ENCODE data around the gene HRAS. TPM values are rescaled to one million over a fixed set of nuclear protein-coding genes. Genes with fewer than 3 reads are reported as not detected.

The HRAS gene
- total and polyA plus RNA-seq, 2 of the 13 experiments (the other 11 are each of a cell fraction or from before 2014, with no cell fraction given), result 32.9 to 50.0 TPM

- no peaks in the 10 kb centered on the region for H3K9me3 ChIP-seq (ENCODE audit: low read length)
- intact Hi-C loops (cut with micrococcal nuclease; ENCODE audit: unreplicated experiment) (no loop called here), in situ Hi-C loops (cut with HindIII; ENCODE audit: extremely low pct_ligation_motif_present, low pct_unique_long_range_greater_than_20kb) (no loop called here)
- H3K79me2 ChIP-seq (ENCODE audit: insufficient read depth, low read length), result peaks cover 6% of the 10 kb centered on the region
- H3K27ac ChIP-seq (ENCODE audit: extremely low read length, insufficient read depth, low read length), result no peak overlapping the region
- FAIRE-seq (no peak), ATAC-seq (no peak), DNase-seq (ENCODE audit: low spot score) (no peak)
- no peaks in the 10 kb centered on the region for H3K4me1 ChIP-seq (ENCODE audit: insufficient read depth, low read length)
- WGBS (ENCODE audit: low lambda C conversion rate), result 99% methylated on average over 14 of the region's 39 CpGs
- no peaks in the 10 kb centered on the region for H3K27me3 ChIP-seq (ENCODE audit: control insufficient read depth in 1 of 2, insufficient read depth in 2 of 2, low read length in 2 of 2)
- H3K9ac ChIP-seq (ENCODE audit: insufficient read depth, low read depth, low read length), result no peak overlapping the region
- peaks cover 42 to 62% of the 10 kb centered on the region in 2 experiments for H3K36me3 ChIP-seq (replicated peaks in 1 of 2; ENCODE audit: control insufficient read depth in 1 of 2, insufficient read depth in 2 of 2, low read length in 2 of 2)
- H4K20me1 ChIP-seq (ENCODE audit: insufficient read depth, low read length), result no peaks in the 10 kb centered on the region
- H3K4me2 ChIP-seq (ENCODE audit: low read depth, low read length), result no peak overlapping the region
- H2AFZ ChIP-seq (ENCODE audit: low read length), result no peak overlapping the region
- POLR2A ChIA-PET, result interaction anchor here (1.2 kb wide), 1 partner anchor 8 kb away, joined by 3 read pairs; the partner anchor contains the start of gene RNH1
- H3K4me3 ChIP-seq (replicated peaks in 1 of 3; ENCODE audit: insufficient read depth in 1 of 3, low read depth in 2 of 3, low read length in 3 of 3), result no peak overlapping the region
- CTCF ChIA-PET (ENCODE audit: low intra/inter-chr PET ratio, low total read pairs), result no interaction called here
- no TSS peak for BruUV-seq (replicated peaks)
- TF ChIP-seq CEBPB (IDR thresholded peaks at IDR 0.05; ENCODE audit: borderline replicate concordance, low read depth, low read length), result no peak
- no peak for TF ChIP-seq ATF7-NPFF (CRISPR knock-in tag; IDR thresholded peaks at IDR 0.05; ENCODE audit: low read depth)
- peak; percentile 72 for TF ChIP-seq AGO2 (optimal IDR thresholded peaks at IDR 0.05; ENCODE audit: low read depth, low read length)
- no peak for TF ChIP-seq ZNF317 (CRISPR knock-in tag; IDR thresholded peaks at IDR 0.05)
- TF ChIP-seq RBFOX2 (IDR thresholded peaks at IDR 0.05; ENCODE audit: low read depth, low read length), result peak; percentile 41; the same call in 1 of the 2 replicates
- TF ChIP-seq THAP8 (CRISPR knock-in tag; IDR thresholded peaks at IDR 0.05; ENCODE audit: borderline replicate concordance), result no peak
- TF ChIP-seq CEBPG (CRISPR knock-in tag; IDR thresholded peaks at IDR 0.05), result no peak
- TF ChIP-seq ZNF318 (CRISPR knock-in tag; IDR thresholded peaks at IDR 0.05), result no peak
- no peak for TF ChIP-seq RBM39 (IDR thresholded peaks at IDR 0.05; ENCODE audit: low read depth, low read length, poor library complexity, severe bottlenecking)
- no peak for TF ChIP-seq PCBP2 (optimal IDR thresholded peaks at IDR 0.05; ENCODE audit: low read depth, low read length, poor library complexity, severe bottlenecking)
- TF ChIP-seq ESRRA (CRISPR knock-in tag; IDR thresholded peaks at IDR 0.05; ENCODE audit: low read depth), result no peak
Observed at GRCh38 chr11:498297-499181, 36.8 kb downstream of the HRAS start.
